Fibroblast of lung (primary cell): ENCODE data around the gene SH3PXD2A. TPM values are rescaled to one million over a fixed set of nuclear protein-coding genes. Genes with fewer than 3 reads are reported as not detected.
A peak's percentile ranks its signal among the peaks of the same experiment; 100 is the strongest.

Experiments
- DNase-seq, 2 donors: peaks; one replicate each; pipeline versions ENCODE4 v3.0.0 to v3.0.0-alpha.2; 2010; ENCODE audit warnings: low read depth in 2 of 2
- H2AFZ ChIP-seq: 2 replicates; pipeline ENCODE4 v1.5.1; 2012; ENCODE audit warnings: low read length, control low read depth, inconsistent platforms
- H3K27ac ChIP-seq: 2 replicates; pipeline ENCODE4 v1.5.1; 2011; ENCODE audit warnings: low read length, control low read depth; ENCODE audit not compliant: insufficient read depth
- H3K27me3 ChIP-seq: 2 replicates; pipeline ENCODE4 v1.5.1; 2011; ENCODE audit warnings: mild to moderate bottlenecking, low read length; ENCODE audit not compliant: control insufficient read depth, insufficient read depth
- H3K36me3 ChIP-seq: 2 replicates; pipeline ENCODE4 v1.5.1; 2011; ENCODE audit warnings: low read length; ENCODE audit not compliant: control insufficient read depth, insufficient read depth
- H3K4me1 ChIP-seq: 2 replicates; pipeline ENCODE4 v1.5.1; 2011; ENCODE audit warnings: low read length; ENCODE audit not compliant: control insufficient read depth, insufficient read depth; ENCODE audit errors: extremely low read depth
- H3K4me2 ChIP-seq: 2 replicates; pipeline ENCODE4 v1.5.1; 2011; ENCODE audit warnings: low read length, control low read depth; ENCODE audit not compliant: insufficient read depth; ENCODE audit errors: extremely low read depth
- H3K4me3 ChIP-seq, 4 experiments: fragments of 200-600 bp in 1 of 4; sonication (generic) in 1 of 4; replicated peaks in 1 of 4; 2 replicates each; pipeline ENCODE4 v1.5.1; 2011 to 2016; ENCODE audit warnings: low read length in 4 of 4, low read depth in 3 of 4, mild to moderate bottlenecking in 3 of 4, control low read depth in 2 of 4, inconsistent platforms in 1 of 4, mixed read lengths in 1 of 4; ENCODE audit not compliant: insufficient read depth in 1 of 4; ENCODE audit errors: control extremely low read depth in 1 of 4
- H3K79me2 ChIP-seq: 2 replicates; pipeline ENCODE4 v1.5.1; 2012; ENCODE audit warnings: mild to moderate bottlenecking, low read length, inconsistent platforms; ENCODE audit not compliant: control insufficient read depth, insufficient read depth
- H3K9ac ChIP-seq: 2 replicates; pipeline ENCODE4 v1.5.1; 2011; ENCODE audit warnings: mild to moderate bottlenecking, low read length, control low read depth; ENCODE audit not compliant: insufficient read depth
- H3K9me3 ChIP-seq: 2 replicates; pipeline ENCODE4 v1.5.1; 2012; ENCODE audit warnings: low read depth, low read length; ENCODE audit not compliant: control insufficient read depth, insufficient read depth
- H4K20me1 ChIP-seq: 2 replicates; pipeline ENCODE4 v1.5.1; 2011; ENCODE audit warnings: low read length; ENCODE audit not compliant: control insufficient read depth, insufficient read depth; ENCODE audit errors: extremely low read depth
- CTCF ChIP-seq, 2 donors: IDR thresholded peaks in 1 of 2; conservative IDR thresholded peaks in 1 of 2; 1 replicate in 1 of 2; 2 replicates in 1 of 2; pipeline ENCODE4 v1.5.1; 2011 to 2012; ENCODE audit warnings: low read length in 2 of 2, control low read depth in 1 of 2, inconsistent platforms in 1 of 2, low read depth in 1 of 2, mild to moderate bottlenecking in 1 of 2
- EZH2 ChIP-seq: IDR thresholded peaks from 2 replicates; pipeline ENCODE4 v1.5.1; 2012; ENCODE audit warnings: low read length, control low read depth, mild to moderate bottlenecking; ENCODE audit errors: missing control alignments
- polyA plus RNA-seq, 2 donors: library from polyadenylated mRNA; depleted of rRNA in 1 of 2; stranded (reverse) in 1 of 2; unstranded in 1 of 2; fragments of >200 nt; gene quantifications; 2 replicates each; pipeline ENCODE4 v1.2.1, GENCODE V29; 2011 to 2012; ENCODE audit warnings: missing spikeins in 1 of 2
- total RNA-seq: library from RNA; depleted of rRNA; stranded (reverse); fragments of >200 nt; gene quantifications from 2 replicates; pipeline ENCODE4 v1.2.1, GENCODE V29; 2014

The SH3PXD2A gene
- total and polyA plus RNA-seq, 2 donors (not counting 1 experiment from before 2014, with no cell fraction given) = 25.5 to 33.2 TPM

- Histone ChIP-seq H3K4me2 (no peak overlapping the region), H4K20me1 (no peaks in the 10 kb centered on the region), H3K4me1 (peaks cover 2% of the 10 kb centered on the region), H3K27ac (no peak overlapping the region), H2AFZ (no peak overlapping the region), H3K36me3 (peaks cover 3% of the 10 kb centered on the region), H3K9ac (no peak overlapping the region), H3K4me3 (no peak overlapping the region), H3K9me3 (no peaks in the 10 kb centered on the region), H3K79me2 (no peaks in the 10 kb centered on the region), H3K27me3 (no peaks in the 10 kb centered on the region)
- no peak for DNase-seq
- TF ChIP-seq EZH2 = no peak
- TF ChIP-seq CTCF (conservative IDR thresholded peaks at IDR 0.05 in 1 of 2, IDR thresholded peaks at IDR 0.05 in 1 of 2; ENCODE audit: low read depth in 1 of 2, low read length in 2 of 2) = no peak
Measured at GRCh38 chr10:103725242-103725641, 130.1 kb downstream of the SH3PXD2A start.

- Histone ChIP-seq H2AFZ (no peak overlapping the region), H3K27ac (no peak overlapping the region), H3K4me3 (no peak overlapping the region), H3K79me2 (no peaks in the 10 kb centered on the region), H3K9ac (no peak overlapping the region), H3K9me3 (no peaks in the 10 kb centered on the region), H4K20me1 (no peaks in the 10 kb centered on the region), H3K4me1 (peaks cover 2% of the 10 kb centered on the region), H3K27me3 (no peaks in the 10 kb centered on the region), H3K36me3 (peaks cover 4% of the 10 kb centered on the region), H3K4me2 (no peak overlapping the region)
- DNase-seq = peak; percentile 60 to 70
- TF ChIP-seq EZH2 = no peak
- TF ChIP-seq CTCF (conservative IDR thresholded peaks at IDR 0.05 in 1 of 2, IDR thresholded peaks at IDR 0.05 in 1 of 2; ENCODE audit: low read depth in 1 of 2, low read length in 2 of 2) = no peak
Measured at GRCh38 chr10:103724771-103725170, 130.6 kb downstream of the SH3PXD2A start.

GRCh38 chr10:103724074-103724473 lies 131.3 kb downstream of the SH3PXD2A start:
- peaks cover 2% of the 10 kb centered on the region for H3K4me1 ChIP-seq
- TF ChIP-seq EZH2 (no peak), CTCF (conservative IDR thresholded peaks at IDR 0.05 in 1 of 2, IDR thresholded peaks at IDR 0.05 in 1 of 2; ENCODE audit: low read depth in 1 of 2, low read length in 2 of 2) (no peak)

More at GRCh38 chr10:103724074-103724473, 131.3 kb downstream of the SH3PXD2A start:
- H3K27me3 ChIP-seq = no peaks in the 10 kb centered on the region
- H3K9me3 ChIP-seq = no peaks in the 10 kb centered on the region
- no peaks in the 10 kb centered on the region for H3K79me2 ChIP-seq
- H4K20me1 ChIP-seq = no peaks in the 10 kb centered on the region
- H3K4me3 ChIP-seq = no peak overlapping the region
- no peak overlapping the region for H3K4me2 ChIP-seq
- H3K9ac ChIP-seq = no peak overlapping the region
- DNase-seq = no peak
- H3K27ac ChIP-seq = no peak overlapping the region
- H3K36me3 ChIP-seq = peaks cover 4% of the 10 kb centered on the region
- H2AFZ ChIP-seq = no peak overlapping the region
